Activated naive CD4-positive, alpha-beta T cell treated with anti-CD3 and anti-CD28 coated beads, Interleukin-2, amount 50 U/mL, for 16 hours (primary cell): Measurements from ENCODE around the gene NRP1.

Source experiments
- DNase-seq: peaks from one replicate; pipeline ENCODE4 v3.0.0-alpha.2; 2020

Gene NRP1

DNA sequence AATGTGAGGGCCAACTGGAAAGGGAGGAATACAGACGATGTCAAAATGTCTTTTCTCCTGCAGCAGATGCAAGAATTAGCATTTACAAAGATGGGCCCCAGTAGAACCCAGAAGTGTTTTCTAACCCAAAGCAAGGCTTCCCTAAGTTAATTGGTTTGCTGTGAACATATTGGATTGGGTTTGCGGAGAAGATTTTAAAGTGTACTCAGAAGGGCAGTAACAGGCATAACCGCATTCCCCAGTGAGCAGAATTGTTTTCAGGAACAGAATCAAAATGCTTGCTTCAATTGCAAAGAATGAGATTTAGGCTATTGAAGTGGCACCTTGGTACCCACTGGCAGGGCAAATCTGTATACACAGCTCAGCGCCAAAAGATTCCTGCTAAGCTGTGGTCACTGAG is 78.0 kb downstream of the NRP1 start:
- no peak for DNase-seq

DNA sequence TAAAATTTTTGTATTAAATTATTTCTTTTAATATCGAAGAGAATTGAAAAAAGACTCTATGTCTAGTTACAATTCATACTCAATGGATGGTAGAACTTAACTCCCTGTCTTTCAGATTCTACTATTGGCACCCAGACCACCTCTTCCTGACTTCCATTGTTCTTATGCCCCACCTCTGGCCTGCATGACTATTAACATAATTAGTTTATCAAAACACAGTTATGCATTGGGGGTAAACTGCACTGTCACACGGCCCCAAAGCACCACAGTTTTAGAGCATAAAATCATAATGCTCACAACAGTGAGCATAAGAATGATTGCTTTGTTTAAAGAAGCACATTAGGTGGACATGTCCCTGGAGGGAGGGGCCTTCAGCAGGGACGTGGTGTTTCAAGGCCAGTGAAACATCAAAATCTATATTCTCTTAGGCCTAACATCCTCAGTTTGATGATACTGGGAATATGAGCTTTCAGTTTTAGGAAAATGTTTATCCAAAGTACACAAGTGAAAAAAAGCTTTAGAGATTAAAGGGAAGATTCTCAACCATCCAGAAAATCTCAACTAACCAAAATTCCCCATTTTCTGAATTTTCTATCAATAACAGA is 79.8 kb downstream of the NRP1 start:
- no peak for DNase-seq

- DNase-seq, result no peak
Observed at GRCh38 chr10:33253411-33253810, 81.1 kb downstream of the NRP1 start.

DNA sequence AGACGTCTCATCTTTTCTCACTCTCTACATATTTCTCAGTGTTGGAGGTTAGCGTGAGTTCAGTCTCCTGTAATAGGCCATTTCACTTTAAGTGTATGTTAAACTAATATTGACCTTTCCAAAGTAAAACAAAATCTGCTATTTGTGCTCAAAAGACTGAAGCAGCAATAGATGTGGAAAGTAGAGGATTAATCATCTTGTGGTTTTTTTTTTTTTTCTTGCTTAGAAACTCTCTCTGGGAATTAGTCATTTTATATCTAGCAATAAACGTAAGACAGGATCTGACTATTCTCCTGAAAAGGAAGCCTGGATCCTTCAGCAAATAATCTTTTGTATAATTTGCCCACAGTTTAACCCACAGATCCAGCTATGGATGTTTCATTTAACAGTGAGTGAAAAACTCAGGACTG is 81.7 kb downstream of the NRP1 start:
- no peak for DNase-seq

DNA sequence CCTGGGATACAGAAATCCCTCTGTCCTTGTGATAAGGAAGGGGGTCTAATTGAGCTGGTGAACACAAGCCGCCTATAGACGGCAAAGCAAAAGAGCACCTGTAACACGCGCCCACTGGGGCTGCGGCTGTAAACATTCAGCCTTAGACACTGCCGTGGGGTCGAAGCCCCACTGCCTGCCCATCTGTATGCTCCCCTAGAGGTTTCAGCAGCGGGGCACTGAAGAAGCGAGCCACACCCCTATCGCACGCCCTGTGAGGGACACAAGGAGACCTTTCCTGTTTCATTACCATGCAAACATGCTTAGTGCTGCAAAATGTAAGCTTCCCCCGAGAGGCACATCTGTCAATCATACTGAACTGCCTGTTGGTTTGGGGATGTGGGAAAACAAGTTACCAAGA is 82.1 kb downstream of the NRP1 start:
- DNase-seq, result no peak

- DNase-seq, result no peak
Observed at GRCh38 chr10:33249659-33250345, 84.7 kb downstream of the NRP1 start.

- DNase-seq, result no peak
Observed at GRCh38 chr10:33249137-33249536, 85.3 kb downstream of the NRP1 start.

GRCh38 chr10:33248638-33249037 is 85.8 kb downstream of the NRP1 start:
- no peak for DNase-seq

DNA sequence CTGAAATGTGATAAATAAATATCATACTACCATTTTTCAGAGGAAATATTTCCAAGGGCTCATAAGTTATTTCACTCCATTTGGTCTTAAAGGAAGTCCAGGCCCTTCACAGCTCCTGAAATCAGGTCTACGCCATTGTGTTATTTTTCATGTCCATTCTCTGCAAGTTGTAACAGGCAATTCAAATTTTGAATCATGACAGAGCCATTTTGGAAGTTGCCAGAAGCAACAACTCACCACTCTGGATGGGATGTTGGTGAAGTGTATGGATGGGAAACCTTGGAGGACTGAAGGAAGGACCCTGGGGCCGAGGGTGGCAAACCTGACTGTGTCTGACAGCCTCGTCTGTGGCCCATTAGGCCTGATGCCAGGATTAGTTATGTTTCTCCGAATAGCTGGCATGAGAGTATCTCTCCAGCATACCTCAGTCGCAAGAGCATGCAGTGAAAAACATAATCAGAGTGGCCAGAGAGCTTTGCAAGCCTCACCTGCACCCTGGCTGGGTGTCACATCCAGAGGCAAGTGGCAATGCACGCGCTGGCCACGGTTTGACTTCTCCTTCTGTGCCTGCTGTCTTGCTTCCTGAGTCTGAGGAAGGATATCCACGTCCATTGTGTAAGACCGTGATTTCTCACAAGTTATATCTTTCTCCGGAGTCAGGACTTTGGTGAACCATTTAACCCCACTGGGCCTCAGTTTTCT is 87.1 kb downstream of the NRP1 start:
- DNase-seq, result no peak

GRCh38 chr10:33245343-33245742 is 89.1 kb downstream of the NRP1 start:
- DNase-seq, result no peak

DNA sequence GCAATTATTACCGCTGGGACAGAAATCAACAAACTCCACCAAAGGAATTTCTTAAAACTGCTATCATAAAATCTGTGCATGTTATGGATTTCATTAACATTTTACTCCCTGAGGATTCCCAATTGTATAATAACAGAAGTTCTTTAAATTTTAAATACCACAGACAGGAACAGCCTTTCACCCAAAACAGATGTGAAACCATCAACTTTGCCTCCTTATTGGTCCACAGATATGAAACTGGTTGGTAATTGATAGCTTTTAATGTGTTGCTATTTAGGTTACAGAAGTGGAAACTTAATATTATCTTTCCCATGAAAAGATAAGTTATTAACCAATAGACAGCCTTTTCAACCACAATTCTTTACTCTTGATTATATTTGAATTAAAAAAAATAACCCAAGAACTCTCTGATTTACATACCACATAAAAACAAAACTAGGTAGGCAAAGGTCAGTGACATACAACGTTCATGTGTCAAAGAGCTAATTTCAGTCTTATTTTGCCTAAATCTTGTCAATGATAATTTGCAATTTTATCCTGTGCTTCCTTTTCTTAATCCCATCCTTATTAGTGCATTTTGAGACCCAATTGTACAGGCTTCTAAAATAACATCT is 90.0 kb downstream of the NRP1 start:
- DNase-seq, result no peak

DNA sequence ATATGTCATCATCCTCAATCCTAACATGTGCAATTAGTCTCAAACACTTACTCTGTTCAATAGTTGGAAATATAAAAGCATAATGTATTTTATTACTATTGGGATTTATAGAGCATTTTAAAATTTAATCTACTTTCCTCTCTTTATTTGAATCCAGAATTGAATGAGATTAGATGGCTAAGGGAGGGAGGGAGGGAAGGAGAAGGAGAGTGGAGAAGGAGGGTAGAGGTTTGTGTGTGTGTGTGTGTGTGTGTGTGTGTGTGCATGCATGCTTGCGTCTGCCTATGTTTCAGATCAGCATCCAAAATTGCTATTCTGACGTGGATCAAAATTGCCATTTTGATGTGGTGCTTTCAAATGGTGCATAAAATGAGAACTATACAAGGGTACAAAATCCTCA is 90.8 kb downstream of the NRP1 start:
- no peak for DNase-seq

GRCh38 chr10:33242931-33243330 is 91.5 kb downstream of the NRP1 start:
- no peak for DNase-seq

- DNase-seq, result no peak
Observed at GRCh38 chr10:33241351-33241750, 93.1 kb downstream of the NRP1 start.

- DNase-seq, result no peak
Observed at GRCh38 chr10:33240931-33241330, 93.5 kb downstream of the NRP1 start.

GRCh38 chr10:33240258-33240657 is 94.2 kb downstream of the NRP1 start:
- DNase-seq, result no peak

GRCh38 chr10:33239257-33239656 is 95.2 kb downstream of the NRP1 start:
- DNase-seq, result no peak

DNA sequence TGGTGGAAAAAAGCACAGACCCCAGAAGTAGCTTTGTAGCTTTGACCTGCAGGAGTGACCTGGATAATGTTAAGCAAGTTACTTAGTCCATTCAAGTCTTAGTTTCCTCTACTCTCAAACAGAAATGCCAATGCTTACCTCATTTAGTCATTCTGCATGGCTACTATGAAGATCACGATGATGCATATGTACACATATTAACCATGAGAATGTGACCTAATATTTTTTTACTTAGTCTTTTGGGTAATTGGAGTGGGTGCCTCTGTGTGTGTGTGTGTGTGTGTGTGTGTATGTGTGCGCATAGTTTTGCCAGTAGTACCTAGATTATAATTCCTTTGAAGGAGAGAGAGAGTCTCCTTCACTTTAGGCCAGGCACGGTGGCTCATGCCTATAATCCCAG is 95.8 kb downstream of the NRP1 start:
- no peak for DNase-seq

DNA sequence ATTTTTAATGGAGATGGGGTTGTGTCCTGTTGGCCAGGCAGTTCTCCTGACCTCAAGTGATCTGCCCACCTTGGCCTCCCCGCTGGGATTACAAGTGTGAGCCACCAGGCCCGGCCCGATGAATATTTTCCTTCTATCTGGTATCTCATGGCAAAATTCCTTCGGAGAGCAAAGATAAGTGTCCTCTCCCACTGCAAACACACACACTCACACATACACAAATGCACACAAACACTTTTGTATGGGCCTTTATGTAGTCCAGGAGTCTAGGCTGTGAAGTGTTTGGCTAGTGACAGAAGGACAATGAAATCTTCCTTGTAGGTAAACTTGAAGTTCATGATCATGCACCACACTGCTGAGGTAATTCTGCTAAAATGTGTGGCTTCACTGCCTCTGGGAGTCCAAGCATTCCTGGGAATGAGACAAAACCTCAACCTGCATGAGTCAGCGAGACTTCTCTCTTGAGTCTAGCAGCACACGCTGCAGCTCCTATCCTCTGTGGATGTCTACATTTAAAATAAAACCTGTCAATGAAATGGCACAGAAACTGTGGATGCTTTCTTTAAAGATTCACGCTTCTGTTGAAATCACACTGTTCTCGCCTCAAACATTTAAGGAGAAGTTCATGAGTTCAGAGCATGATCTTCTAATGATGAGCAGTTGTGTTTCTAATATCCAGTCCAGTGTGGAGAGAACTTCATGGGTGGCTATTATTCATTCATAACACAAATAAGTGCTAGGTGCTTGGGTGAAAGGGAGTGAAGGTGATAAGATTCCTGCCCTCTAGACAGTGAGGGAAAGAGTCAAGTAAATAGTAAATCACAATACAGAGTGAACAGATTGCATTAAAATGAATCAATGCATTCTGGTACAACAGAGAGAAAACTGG is 96.5 kb downstream of the NRP1 start:
- no peak for DNase-seq

GRCh38 chr10:33236916-33237315 is 97.6 kb downstream of the NRP1 start:
- no peak for DNase-seq

GRCh38 chr10:33235951-33236350 is 98.5 kb downstream of the NRP1 start:
- DNase-seq, result no peak

- no peak for DNase-seq
Observed at GRCh38 chr10:33235251-33235884, 99.1 kb downstream of the NRP1 start.
